Adrenal gland (tissue), 5 donors: ENCODE data around the gene RESP18.

ENCODE experiments used
- CTCF ChIP-seq, 6 experiments: fragments of 450-650 bp in 4 of 6; fragments of 200-600 bp in 2 of 6; sonication (generic) in 1 of 6; IDR thresholded peaks; 1 replicate in 5 of 6; 2 replicates in 1 of 6; pipeline versions ENCODE4 v1.5.1 to v1.8.0; 2016 to 2021; ENCODE audit warnings: antibody characterized with exemption in 6 of 6, mild to moderate bottlenecking in 2 of 6, moderate library complexity in 1 of 6
- POLR2A ChIP-seq, 2 donors: fragments of 450-650 bp; IDR thresholded peaks; one replicate each; pipeline ENCODE4 v1.6.1; 2017; ENCODE audit warnings: antibody characterized with exemption in 2 of 2, mild to moderate bottlenecking in 2 of 2, moderate library complexity in 1 of 2
- donor health status: DM: no; HTN: no; CAD: no.

GRCh38 chr2:219290381-219291171, 42.0 kb downstream of the RESP18 start:
- TF ChIP-seq POLR2A (IDR thresholded peaks at IDR 0.05) (no peak), CTCF (IDR thresholded peaks at IDR 0.05) (no peak)
